Keratinocyte (primary cell): ENCODE results near the gene SFSWAP. TPM values are rescaled to one million over a fixed set of nuclear protein-coding genes. Genes with fewer than 3 reads are reported as not detected.

Experiments used
- DNase-seq: peaks from one replicate; pipeline ENCODE4 v3.0.0-alpha.2; 2011; ENCODE audit warnings: low read depth, missing footprints, low spot score
- FAIRE-seq: peaks from 2 replicates; lab custom pipeline; 2011; peaks lifted over from hg19 to GRCh38; lab: Jason Lieb, UNC
- H2AFZ ChIP-seq: 2 replicates; pipeline ENCODE4 v1.6.0; 2012; ENCODE audit warnings: low read length, control low read depth, inconsistent platforms; ENCODE audit not compliant: control insufficient read depth
- H3K27ac ChIP-seq: 2 replicates; pipeline ENCODE4 v1.5.1; 2011; ENCODE audit warnings: low read length; ENCODE audit not compliant: control insufficient read depth, insufficient read depth
- H3K27me3 ChIP-seq: 3 replicates; pipeline ENCODE4 v1.6.0; 2011; ENCODE audit warnings: low read length; ENCODE audit not compliant: control insufficient read depth, insufficient read depth; ENCODE audit errors: extremely low read depth
- H3K36me3 ChIP-seq, 2 experiments: 2 replicates in 1 of 2; 3 replicates in 1 of 2; pipeline ENCODE4 v1.5.1; 2011; ENCODE audit warnings: low read length in 2 of 2, mild to moderate bottlenecking in 1 of 2; ENCODE audit not compliant: control insufficient read depth in 2 of 2, insufficient read depth in 2 of 2; ENCODE audit errors: extremely low read depth in 1 of 2
- H3K4me1 ChIP-seq: 3 replicates; pipeline ENCODE4 v1.5.1; 2011; ENCODE audit warnings: low read length; ENCODE audit not compliant: control insufficient read depth, insufficient read depth; ENCODE audit errors: extremely low read depth
- H3K4me2 ChIP-seq: 3 replicates; pipeline ENCODE4 v1.6.0; 2011; ENCODE audit warnings: low read depth, low read length; ENCODE audit not compliant: control insufficient read depth, insufficient read depth; ENCODE audit errors: extremely low read depth
- H3K4me3 ChIP-seq, 3 experiments: fragments of 200-600 bp in 1 of 3; sonication (generic) in 1 of 3; 2 replicates in 2 of 3; 3 replicates in 1 of 3; pipeline ENCODE4 v1.5.1; 2011 to 2016; ENCODE audit warnings: low read length in 3 of 3, mild to moderate bottlenecking in 3 of 3, control low read depth in 2 of 3, inconsistent platforms in 1 of 3, low read depth in 1 of 3, mixed read lengths in 1 of 3, mixed run types in 1 of 3, moderate library complexity in 1 of 3; ENCODE audit not compliant: control insufficient read depth in 2 of 3, insufficient read depth in 2 of 3; ENCODE audit errors: extremely low read depth in 1 of 3
- H3K79me2 ChIP-seq: 2 replicates; pipeline ENCODE4 v1.6.0; 2012; ENCODE audit warnings: low read length; ENCODE audit not compliant: control insufficient read depth, insufficient read depth
- H3K9ac ChIP-seq: 3 replicates; pipeline ENCODE4 v1.6.0; 2011; ENCODE audit warnings: low read length; ENCODE audit not compliant: control insufficient read depth, insufficient read depth; ENCODE audit errors: extremely low read depth
- H3K9me1 ChIP-seq: 3 replicates; pipeline ENCODE4 v1.6.0; 2011; ENCODE audit warnings: low read length; ENCODE audit not compliant: control insufficient read depth, insufficient read depth; ENCODE audit errors: extremely low read depth
- H3K9me3 ChIP-seq: 2 replicates; pipeline ENCODE4 v1.5.1; 2012; ENCODE audit warnings: low read depth, low read length; ENCODE audit not compliant: control insufficient read depth
- H4K20me1 ChIP-seq: 3 replicates; pipeline ENCODE4 v1.6.0; 2011; ENCODE audit warnings: low read length; ENCODE audit not compliant: control insufficient read depth, insufficient read depth; ENCODE audit errors: extremely low read depth
- CTCF ChIP-seq, 3 experiments: IDR thresholded peaks in 1 of 3; conservative IDR thresholded peaks in 1 of 3; optimal IDR thresholded peaks in 1 of 3; 2 replicates in 2 of 3; 3 replicates in 1 of 3; pipeline versions ENCODE3 to v1.5.1; 2011; ENCODE audit warnings: low read length in 3 of 3, mild to moderate bottlenecking in 3 of 3, moderate library complexity in 2 of 3, control low read depth in 1 of 3, inconsistent platforms in 1 of 3; ENCODE audit not compliant: insufficient read depth in 2 of 3; ENCODE audit errors: extremely low read depth in 1 of 3
- EZH2 ChIP-seq: IDR thresholded peaks from one replicate; pipeline ENCODE4 v1.6.1; 2012; ENCODE audit warnings: inconsistent platforms, mild to moderate bottlenecking, low read length, moderate library complexity
- dilution Hi-C: fragments of 300-500 bp; cut with MboI; formaldehyde crosslinking; loops from one replicate; pipeline ENCODE4 v1.7.0; 2020; ENCODE audit warnings: low sequenced_read_pairs; ENCODE audit not compliant: extremely low pct_ligation_motif_present
- polyA plus RNA-seq, 5 experiments: library from polyadenylated mRNA; depleted of rRNA in 3 of 5; stranded (reverse) in 3 of 5; stranded (forward) in 1 of 5; unstranded in 1 of 5; fragments of >200 nt; gene quantifications; 1 replicate in 1 of 5; 2 replicates in 3 of 5; 3 replicates in 1 of 5; pipeline versions ENCODE4 v1.2.1 to v1.2.3, GENCODE V29; 2011 to 2012; ENCODE audit warnings: missing spikeins in 2 of 5, low read depth in 1 of 5, low replicate concordance in 1 of 5

The SFSWAP gene
- polyA plus RNA-seq, 1 donor (not counting 4 experiments of a cell fraction or from before 2014, with no cell fraction given) = 13.1 TPM

GRCh38 chr12:131783915-131784541, 73.1 kb downstream of the SFSWAP start:
- Histone ChIP-seq H3K9me1 (no peaks in the 10 kb centered on the region), H3K4me1 (peaks cover 10% of the 10 kb centered on the region), H3K9ac (peak overlapping the region; percentile 28), H2AFZ (no peak overlapping the region), H3K36me3 (peaks cover 20 to 22% of the 10 kb centered on the region in 2 experiments), H3K4me2 (peak overlapping the region; percentile 67), H4K20me1 (no peaks in the 10 kb centered on the region), H3K9me3 (no peaks in the 10 kb centered on the region), H3K27me3 (no peaks in the 10 kb centered on the region), H3K79me2 (no peaks in the 10 kb centered on the region), H3K27ac (peak overlapping the region; percentile 80), H3K4me3 (peak overlapping the region in 1 of 3 experiments; percentile 10)
- TF ChIP-seq EZH2 (no peak), CTCF (optimal IDR thresholded peaks at IDR 0.05 in 1 of 3, IDR thresholded peaks at IDR 0.05 in 1 of 3, conservative IDR thresholded peaks at IDR 0.05 in 1 of 3; ENCODE audit: extremely low read depth in 1 of 3, insufficient read depth in 2 of 3, low read length in 3 of 3) (no peak)
- no peak for FAIRE-seq
- DNase-seq = peak; percentile 5
- dilution Hi-C loops = no loop called here

GRCh38 chr12:131784909-131785762, 74.2 kb downstream of the SFSWAP start:
- Histone ChIP-seq H3K27ac (no peak overlapping the region), H3K4me2 (no peak overlapping the region), H3K79me2 (no peaks in the 10 kb centered on the region), H3K9ac (no peak overlapping the region), H3K9me1 (no peaks in the 10 kb centered on the region), H3K9me3 (no peaks in the 10 kb centered on the region), H3K27me3 (no peaks in the 10 kb centered on the region), H4K20me1 (no peaks in the 10 kb centered on the region), H3K4me3 (no peak overlapping the region), H3K4me1 (peaks cover 10% of the 10 kb centered on the region), H2AFZ (no peak overlapping the region), H3K36me3 (peaks cover 21 to 24% of the 10 kb centered on the region in 2 experiments)
- FAIRE-seq (no peak), DNase-seq (no peak)
- TF ChIP-seq CTCF (optimal IDR thresholded peaks at IDR 0.05 in 1 of 3, IDR thresholded peaks at IDR 0.05 in 1 of 3, conservative IDR thresholded peaks at IDR 0.05 in 1 of 3; ENCODE audit: extremely low read depth in 1 of 3, insufficient read depth in 2 of 3, low read length in 3 of 3) = no peak
- TF ChIP-seq EZH2 = no peak
- dilution Hi-C loops = no loop called here
